Activated CD4-positive, alpha-beta T cell treated with anti-CD3 and anti-CD28 coated beads for 48 hours (primary cell): ENCODE data around the gene SNAI3.

Experiments
- DNase-seq: peaks from one replicate; pipeline ENCODE4 v3.0.0-alpha.2; 2020

Gene SNAI3

DNA sequence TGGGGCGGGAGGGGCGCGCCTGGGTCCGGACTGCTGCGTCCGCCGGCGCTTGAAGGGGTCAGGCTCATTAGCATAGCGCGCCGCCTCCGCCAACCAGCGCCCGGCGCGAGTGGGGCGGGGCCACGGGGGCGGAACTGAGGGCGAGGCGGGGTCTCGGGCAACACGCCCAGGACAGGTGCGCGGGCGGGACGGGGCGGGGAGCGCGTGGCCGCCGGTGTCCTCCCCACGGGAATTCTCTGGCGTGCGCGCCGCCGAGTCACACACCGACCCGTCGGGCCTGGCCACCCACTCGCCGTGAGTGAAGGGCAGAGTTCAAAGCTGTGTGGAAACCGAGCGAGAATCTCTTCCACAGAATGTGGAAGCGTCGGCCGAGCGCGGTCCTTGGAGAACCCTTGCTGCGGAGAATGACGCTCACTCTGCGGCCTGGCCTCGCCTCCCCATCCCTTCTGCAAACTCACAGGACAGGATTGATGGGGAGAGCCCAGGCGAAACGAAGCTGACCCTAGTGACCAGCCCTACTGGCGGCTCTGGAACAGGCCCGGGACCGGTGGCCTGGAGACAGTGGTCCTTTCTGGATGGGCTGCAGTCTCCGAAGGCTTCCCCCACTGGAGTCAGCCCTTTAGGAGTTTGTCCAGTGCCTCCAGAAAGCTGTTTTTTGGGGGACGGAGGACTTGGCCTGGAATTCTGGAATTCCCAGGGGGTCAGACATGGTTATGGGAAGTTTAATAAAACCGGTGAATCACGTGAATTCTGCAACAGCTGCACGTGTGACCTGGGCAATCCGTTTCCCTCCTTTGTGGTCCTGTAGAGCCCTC is at the start of gene SNAI3:
Gene SNAI3 (minus strand): TSS at position 69 of the 815 bp plus-strand sequence. CDS start 101 bp downstream, outside the sequence.
- peak; percentile 90 for DNase-seq

DNA sequence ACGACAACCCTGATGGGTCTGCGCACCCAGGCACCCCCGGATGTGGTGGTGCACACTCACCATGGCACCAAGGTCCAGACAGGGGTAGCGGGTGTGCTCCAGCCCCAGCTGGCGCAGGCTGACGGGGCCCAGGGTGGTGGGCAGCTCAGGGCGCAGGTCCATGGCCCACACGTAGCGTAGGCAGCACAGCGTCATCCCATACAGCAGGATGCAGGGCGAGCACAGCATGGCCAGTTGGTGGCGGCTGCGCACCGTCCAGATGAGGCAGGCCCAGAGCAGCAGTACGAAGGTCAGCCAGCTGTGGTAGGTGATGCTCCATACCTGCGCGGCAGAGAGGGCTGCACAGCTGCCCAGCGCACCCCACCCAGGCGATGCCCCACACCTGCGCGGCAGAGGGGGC is 49.8 kb upstream of the SNAI3 start:
- no peak for DNase-seq

GRCh38 chr16:88735616-88736015 is 49.3 kb upstream of the SNAI3 start:
- DNase-seq = no peak

DNA sequence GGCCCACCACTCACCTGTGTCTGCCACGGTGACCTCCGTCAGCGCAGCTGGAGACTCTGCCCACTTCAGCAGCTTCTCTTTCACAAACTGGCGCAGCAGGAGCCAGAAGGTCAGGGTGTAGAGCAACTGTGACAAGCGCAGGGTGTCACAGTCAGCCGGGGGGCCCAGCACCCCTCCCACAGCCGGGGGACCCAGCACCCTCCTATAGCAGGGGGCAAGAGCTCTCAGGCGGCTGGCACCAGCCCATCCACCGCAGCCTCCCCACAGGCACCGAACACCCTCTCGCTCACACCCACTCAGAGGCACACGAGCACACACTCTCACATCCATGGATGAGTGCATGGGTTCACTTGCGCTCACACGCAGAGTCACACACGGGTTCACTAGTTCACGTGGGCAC is 48.8 kb upstream of the SNAI3 start:
- no peak for DNase-seq

DNA sequence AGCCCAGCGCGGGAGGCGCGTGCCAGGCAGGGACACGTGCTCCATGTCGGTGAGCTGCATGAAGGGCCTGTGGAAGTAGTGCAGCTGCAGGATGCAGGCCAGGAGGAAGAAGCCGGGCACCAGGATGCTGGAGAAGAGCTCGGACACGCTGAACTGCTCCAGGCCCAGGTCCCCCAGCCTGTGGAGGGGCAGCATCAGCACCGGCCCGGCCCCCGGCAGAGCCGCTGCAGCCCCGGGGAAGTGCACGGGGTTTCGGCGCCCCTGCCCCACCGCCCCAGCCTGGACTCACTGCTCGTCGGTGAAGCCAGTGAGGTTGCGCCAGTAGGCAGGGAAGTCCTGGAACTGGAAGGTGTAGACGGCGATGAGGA is 48.0 kb upstream of the SNAI3 start:
- DNase-seq = no peak

GRCh38 chr16:88733630-88734360 is 47.5 kb upstream of the SNAI3 start:
- no peak for DNase-seq

DNA sequence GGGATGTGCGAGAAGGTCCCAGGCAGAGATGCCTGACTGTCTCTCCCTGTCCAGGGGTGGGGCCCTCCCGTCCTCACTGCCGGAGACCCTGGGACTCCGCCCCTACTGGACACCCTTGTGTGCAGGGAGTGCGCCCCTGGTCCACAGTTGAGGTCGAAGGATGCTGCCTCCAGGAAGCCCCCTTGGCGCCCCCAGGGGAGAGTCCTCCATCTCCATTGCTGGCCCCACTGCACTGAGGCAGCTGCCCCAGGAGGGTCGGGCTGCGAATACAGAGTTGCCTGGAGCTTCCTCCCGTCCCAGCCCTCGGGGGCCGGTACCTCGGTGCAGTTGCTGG is 46.6 kb upstream of the SNAI3 start:
- no peak for DNase-seq

DNA sequence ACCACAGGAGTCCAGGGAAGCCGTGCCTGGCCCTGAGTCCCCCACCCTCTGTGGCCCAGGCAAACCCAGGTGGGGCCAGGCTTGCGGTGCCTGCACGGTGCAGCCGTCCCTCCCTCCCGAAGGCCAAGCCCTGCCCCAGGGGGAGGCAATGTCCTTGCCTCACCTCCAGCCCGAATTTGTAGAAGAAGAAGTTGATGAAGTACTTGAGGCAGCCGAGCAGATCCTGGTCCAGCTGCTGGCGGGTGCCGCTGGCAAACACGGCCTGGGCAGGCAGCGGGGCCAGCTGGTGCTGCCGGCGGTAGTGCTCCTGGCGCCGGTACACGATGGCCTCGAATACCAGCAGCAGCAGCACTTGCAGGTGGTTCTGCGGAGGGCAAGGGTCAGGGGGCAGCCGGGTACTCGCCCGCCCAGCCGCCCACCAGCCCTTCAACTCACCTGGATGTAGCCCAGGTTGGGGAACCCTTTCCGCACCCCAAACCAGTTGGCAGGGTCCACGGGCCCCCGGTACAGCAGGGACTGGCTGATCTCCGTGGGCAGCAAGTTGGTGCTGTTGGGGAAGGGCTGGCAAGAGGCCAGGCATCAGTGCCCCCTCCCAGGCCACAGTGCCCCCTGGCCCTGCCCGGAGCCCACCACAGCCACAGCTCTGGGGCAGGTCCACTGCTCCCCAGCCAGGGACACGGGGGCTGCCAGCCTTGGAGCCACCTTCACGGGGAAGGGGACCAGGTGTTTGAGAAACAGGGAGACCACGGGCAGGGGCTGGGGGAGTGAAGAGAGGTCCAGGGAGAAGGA is 46.1 kb upstream of the SNAI3 start:
- DNase-seq = no peak

DNA sequence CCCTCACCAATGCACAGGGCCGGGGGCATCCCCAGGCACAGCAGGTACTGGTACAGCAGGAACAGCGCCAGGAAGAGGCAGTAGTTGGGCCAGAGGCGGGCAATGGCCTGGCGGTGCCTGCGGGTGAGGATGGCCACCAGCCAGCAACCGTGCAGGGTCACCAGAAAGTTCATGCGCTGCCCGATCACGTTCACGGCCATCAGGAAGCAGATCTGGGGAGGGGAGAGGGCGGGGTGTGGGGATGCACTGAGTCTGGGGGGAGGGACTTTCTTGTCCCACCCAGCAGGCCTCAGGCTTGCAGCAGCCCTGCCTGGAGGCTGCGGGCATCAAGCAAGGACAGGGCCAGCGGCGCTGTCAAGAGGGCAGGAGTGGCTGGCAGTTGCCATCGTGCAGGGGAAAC is 45.4 kb upstream of the SNAI3 start:
- DNase-seq = no peak

GRCh38 chr16:88730632-88731607 is 44.6 kb upstream of the SNAI3 start:
- no peak for DNase-seq

DNA sequence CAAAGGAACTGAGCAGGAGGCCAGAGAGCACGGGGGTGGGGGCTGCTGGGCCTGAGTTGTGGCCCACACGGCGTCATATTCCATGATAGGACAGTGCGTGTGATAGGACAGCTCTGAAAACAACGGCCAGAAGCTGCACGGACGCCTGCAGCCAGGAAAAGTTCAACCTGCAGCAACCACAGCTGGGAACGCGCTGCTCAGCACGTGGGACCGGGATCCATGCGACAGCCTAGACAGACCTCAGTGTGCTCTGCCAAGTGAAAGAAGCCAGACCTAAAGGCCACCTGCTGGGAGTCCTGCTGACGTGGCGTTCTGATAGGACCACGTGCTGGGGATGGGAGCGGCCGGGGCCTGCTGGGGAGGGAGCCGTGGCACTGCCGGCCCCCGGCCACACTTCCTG is 41.6 kb upstream of the SNAI3 start:
- no peak for DNase-seq

- no peak for DNase-seq
Measured at GRCh38 chr16:88726981-88727380, 40.7 kb upstream of the SNAI3 start.

DNA sequence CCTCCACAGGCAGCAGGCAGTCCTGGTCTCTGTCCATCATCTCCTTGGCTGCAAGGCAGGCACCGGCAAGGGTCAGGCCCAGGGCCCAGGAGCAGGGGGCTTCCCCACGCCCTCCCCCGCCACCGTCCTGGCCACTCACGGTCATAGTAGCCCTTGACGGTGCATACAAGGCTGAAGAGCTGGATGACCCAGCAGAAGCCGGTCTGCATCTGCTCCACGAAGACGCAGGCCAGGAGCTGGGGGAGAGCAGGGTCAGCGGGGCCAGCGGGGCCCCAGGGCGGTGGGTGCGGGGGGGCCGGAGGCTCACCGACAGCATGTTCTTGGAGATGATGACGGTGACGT is 40.1 kb upstream of the SNAI3 start:
- no peak for DNase-seq

DNA sequence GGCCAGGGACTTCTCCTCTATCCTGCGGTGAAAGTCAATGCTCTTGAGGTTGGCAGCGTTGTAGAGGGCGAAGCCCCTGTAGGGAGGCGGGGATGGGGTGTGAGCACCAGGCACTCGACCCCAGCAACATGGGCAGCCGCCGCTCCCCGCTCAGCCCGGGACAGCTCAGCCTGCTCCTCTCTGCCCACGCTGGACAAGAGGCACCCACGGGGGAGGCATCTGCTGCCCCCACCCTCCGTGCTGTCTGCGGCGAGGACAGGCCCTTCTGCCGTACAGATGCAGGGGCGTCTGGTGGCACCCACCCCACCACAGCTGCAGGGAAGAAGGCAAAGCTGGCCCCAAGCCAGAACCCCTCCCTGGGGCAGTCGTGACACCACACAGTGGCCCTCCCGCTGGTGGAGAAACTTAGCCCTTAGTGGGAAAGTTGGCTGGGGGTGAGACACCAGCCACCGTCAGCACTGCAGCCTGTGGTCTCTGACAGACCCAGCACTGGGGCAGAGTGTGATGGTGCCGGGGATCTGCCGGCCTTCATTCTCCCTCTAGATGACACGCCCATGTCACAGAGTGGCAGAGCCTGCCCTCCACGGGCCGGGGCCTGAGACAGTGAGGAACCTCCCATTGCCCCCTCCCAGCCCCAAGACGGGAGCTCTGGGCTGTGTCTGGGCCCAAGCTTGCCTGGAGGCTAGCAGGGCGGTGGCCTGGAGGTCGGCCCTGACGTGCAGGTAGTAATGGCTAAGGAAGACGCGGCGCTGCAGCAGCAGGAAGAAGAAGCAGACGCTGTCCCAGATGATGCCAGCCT is 39.5 kb upstream of the SNAI3 start:
- DNase-seq = no peak

DNA sequence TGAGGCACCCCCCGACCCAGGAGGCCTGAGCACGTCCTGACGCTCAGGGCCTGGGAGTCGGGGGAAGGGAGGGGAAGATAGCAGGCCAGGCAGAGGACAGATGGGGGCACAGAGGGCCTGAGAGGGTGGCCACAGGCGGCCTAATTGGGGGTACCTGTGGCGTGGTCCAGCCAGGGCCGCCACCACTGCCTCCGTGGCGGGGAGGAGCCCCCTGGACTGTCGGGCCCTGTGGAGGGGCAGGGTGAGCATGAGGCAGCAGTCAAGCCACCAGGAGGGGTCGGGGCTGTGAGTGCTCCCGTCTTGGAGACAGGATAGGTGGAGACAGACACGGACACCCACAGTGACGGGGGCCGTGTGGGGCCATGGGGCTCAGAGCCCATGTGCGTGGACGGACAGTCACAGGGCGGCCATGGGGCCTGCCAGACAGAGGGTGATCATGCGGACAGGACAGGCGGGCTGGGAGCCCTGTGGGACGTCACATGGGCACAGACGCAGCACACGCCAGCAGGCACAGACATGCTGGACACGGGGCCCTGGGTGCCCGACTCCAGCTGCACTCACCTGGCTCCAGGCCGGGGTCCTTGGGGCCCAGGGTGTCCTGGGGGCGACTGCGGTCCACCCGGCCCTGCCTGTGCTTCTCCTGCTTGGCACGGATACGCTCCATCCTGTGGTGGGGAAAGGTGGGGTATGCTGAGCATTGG is 38.7 kb upstream of the SNAI3 start:
- DNase-seq = no peak

DNA sequence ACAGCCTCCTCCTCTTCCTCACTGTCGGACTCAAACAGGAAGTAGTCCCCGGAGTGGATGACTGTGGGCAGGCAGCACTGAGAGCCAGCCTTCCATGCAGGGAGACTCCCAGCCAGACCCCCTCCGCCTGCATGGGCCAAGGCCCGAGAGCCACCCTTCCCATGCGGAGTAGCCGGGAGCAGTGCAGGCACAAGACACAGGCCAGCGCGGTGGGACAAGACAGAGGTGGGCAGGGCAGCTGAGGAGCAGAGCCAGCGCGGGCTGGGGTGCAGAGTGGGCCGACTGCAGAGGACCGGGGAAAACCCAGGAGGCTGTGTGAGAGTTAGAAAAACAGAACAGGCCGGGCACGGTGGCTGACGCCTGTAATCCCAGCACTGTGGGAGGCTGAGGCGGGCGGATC is 37.6 kb upstream of the SNAI3 start:
- DNase-seq = no peak

DNA sequence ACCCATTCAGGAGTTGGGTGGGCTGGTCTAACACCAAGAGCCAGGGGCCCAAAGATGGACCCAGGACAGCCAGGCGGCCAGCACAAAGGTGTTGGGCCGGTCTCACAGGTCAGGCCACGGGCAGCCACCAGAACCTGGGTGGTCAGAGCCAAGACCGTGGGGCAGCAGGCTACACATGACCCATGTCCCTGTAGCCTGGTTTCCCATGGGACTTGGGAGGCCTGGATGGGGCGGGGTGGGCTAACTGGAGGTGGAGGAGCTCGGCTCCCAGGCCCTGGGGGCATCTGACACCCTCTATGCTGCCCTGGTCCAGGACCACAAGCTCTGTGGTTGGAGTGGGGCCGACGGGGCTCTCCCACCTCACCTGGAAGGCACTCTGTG is 37.2 kb upstream of the SNAI3 start:
- DNase-seq = no peak

GRCh38 chr16:88722784-88723506 is 36.6 kb upstream of the SNAI3 start:
- DNase-seq = no peak

DNA sequence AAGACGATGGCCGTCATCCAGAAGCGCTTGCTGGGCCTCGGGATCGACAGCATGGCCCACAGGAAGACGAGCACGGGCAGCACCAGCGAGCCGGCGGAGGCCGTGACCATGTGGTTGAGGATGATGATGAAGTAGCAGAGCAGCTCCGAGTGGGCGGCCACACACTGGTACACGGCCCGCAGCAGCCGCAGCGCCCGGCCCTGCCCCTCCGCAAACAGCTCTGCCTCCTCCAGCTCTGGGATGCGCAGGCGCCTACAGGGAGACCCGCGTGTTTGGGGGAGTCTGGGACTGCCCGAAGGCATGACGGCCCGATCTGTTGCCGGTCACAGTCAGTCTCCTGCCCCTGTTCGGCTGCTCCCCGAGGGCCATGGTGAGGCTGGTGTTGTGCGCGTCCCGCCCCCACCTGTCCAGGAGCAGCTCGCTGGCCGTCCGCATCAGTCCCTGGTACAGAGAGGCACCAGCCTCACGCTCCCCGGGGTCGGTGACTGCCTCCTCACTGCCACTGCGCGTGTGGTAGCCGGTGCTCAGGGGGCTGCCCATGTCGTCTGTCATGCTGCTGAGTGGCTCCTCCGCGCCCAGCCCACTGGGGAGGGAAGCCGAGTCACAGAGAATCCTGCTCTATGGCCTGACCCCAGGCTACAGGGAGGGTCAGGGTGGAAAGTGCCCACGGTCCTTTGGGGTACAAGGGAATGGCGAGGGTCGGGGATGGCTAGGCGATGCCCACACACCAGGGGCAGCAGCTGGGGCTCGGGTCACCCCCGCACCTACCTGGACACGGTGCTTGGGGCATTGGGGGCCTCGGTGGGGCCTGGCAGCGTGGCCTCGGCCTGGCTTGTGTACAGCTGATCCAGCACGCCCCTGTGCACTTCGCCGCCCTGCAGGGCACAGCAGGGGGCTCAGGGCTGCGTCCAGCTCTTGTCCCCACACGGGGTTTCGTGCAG is 35.8 kb upstream of the SNAI3 start:
- DNase-seq = no peak
